Esophagus (tissue), 2 donors: ENCODE measurements around the gene TMX2. TPM values are rescaled to one million over a fixed set of nuclear protein-coding genes. Genes with fewer than 3 reads are reported as not detected.

Experiments used
- H3K27ac ChIP-seq, 2 donors: one replicate each; pipeline ENCODE4 v1.5.1; 2013; ENCODE audit warnings: low read depth in 2 of 2, mild to moderate bottlenecking in 2 of 2, inconsistent platforms in 1 of 2, low read length in 1 of 2, moderate library complexity in 1 of 2
- H3K27me3 ChIP-seq, 2 donors: one replicate each; pipeline ENCODE4 v1.6.1; 2013; ENCODE audit warnings: low read length in 2 of 2, control low read depth in 1 of 2, mild to moderate bottlenecking in 1 of 2; ENCODE audit not compliant: insufficient read depth in 2 of 2, control insufficient read depth in 1 of 2
- H3K36me3 ChIP-seq, 2 donors: one replicate each; pipeline ENCODE4 v1.6.1; 2013; ENCODE audit warnings: low read length in 1 of 2; ENCODE audit not compliant: control insufficient read depth in 2 of 2, insufficient read depth in 2 of 2
- H3K4me1 ChIP-seq, 2 donors: one replicate each; pipeline ENCODE4 v1.6.1; 2013; ENCODE audit warnings: low read length in 1 of 2; ENCODE audit not compliant: control insufficient read depth in 2 of 2, insufficient read depth in 2 of 2
- H3K4me3 ChIP-seq, 2 donors: one replicate each; pipeline ENCODE4 v1.5.1; 2013; ENCODE audit warnings: low read length in 2 of 2, mild to moderate bottlenecking in 2 of 2, low read depth in 1 of 2, moderate library complexity in 1 of 2
- H3K9me3 ChIP-seq, 2 donors: one replicate each; pipeline ENCODE4 v1.6.1; 2013; ENCODE audit warnings: mild to moderate bottlenecking in 2 of 2, low read depth in 1 of 2, low read length in 1 of 2, moderate library complexity in 1 of 2; ENCODE audit not compliant: control insufficient read depth in 2 of 2, insufficient read depth in 1 of 2
- WGBS, 2 donors: extraction: QIAGEN DNeasy Blood & Tissue Kit; methylation state at CpG; one replicate each; pipeline ENCODE4 v1.1.7; 2013; 5-methylcytosine and 5-hydroxymethylcytosine counted together
- polyA plus RNA-seq, 2 donors: library from polyadenylated mRNA; stranded (reverse); fragments of 200-250 nt; gene quantifications; one replicate each; pipeline ENCODE4 v1.2.3, GENCODE V29; 2013
- donor health status: healthy with polysubstance abuse.
- donor health status: Bipolar disorder and iron deficiency.

Gene TMX2
- polyA plus RNA-seq, 2 donors, result 37.1 to 68.9 TPM

- Histone ChIP-seq H3K36me3 (peaks cover 10 to 16% of the 10 kb centered on the region in 2 donors), H3K4me3 (peak within 1 kb of the TSS; percentile 88 to 97), H3K9me3 (no peaks in the 10 kb centered on the region), H3K4me1 (no peaks in the 10 kb centered on the region), H3K27ac (peak within 1 kb of the TSS; percentile 94 to 98), H3K27me3 (no peaks in the 10 kb centered on the region)
- 0 to 1% methylated on average over 68 to 75 of the region's 75 CpGs for WGBS, 2 donors
Measured at GRCh38 chr11:57741132-57742086, 29.0 kb downstream of the TMX2 start, which contains the start of gene SELENOH. Gene SELENOH (plus strand): TSS chr11:57741491. CDS start chr11:57741596, 105 bp downstream.

GRCh38 chr11:57742087-57742452, 29.7 kb downstream of the TMX2 start:
- Histone ChIP-seq H3K9me3 (no peaks in the 10 kb centered on the region), H3K36me3 (peaks cover 10 to 16% of the 10 kb centered on the region in 2 donors), H3K4me3 (peak overlapping the region; percentile 88 to 97), H3K27ac (peak overlapping the region; percentile 94 to 98), H3K27me3 (no peaks in the 10 kb centered on the region), H3K4me1 (no peaks in the 10 kb centered on the region)
- 3 to 5% methylated on average over 10 of the region's 10 CpGs for WGBS, 2 donors

- Histone ChIP-seq H3K27ac (no peak overlapping the region), H3K27me3 (no peaks in the 10 kb centered on the region), H3K36me3 (peaks cover 3 to 7% of the 10 kb centered on the region in 2 donors), H3K4me1 (no peaks in the 10 kb centered on the region), H3K4me3 (no peak overlapping the region), H3K9me3 (no peaks in the 10 kb centered on the region)
- WGBS, 2 donors, result 81 to 92% methylated on average over 2 of the region's 2 CpGs
Measured at GRCh38 chr11:57744357-57744756, 32.0 kb downstream of the TMX2 start.

GRCh38 chr11:57745206-57745605, 32.8 kb downstream of the TMX2 start:
- 83 to 88% methylated on average over 5 of the region's 5 CpGs for WGBS, 2 donors
- no peak overlapping the region for H3K27ac ChIP-seq
- H3K36me3 ChIP-seq, result peaks cover 3 to 7% of the 10 kb centered on the region in 2 donors
- H3K4me1 ChIP-seq, result no peaks in the 10 kb centered on the region
- H3K4me3 ChIP-seq, result no peak overlapping the region
- H3K9me3 ChIP-seq, result no peaks in the 10 kb centered on the region
- no peaks in the 10 kb centered on the region for H3K27me3 ChIP-seq

- H3K36me3 ChIP-seq, result peaks cover 3 to 7% of the 10 kb centered on the region in 2 donors
- H3K27ac ChIP-seq, result no peak overlapping the region
- no peaks in the 10 kb centered on the region for H3K27me3 ChIP-seq
- H3K4me3 ChIP-seq, result no peak overlapping the region
- H3K9me3 ChIP-seq, result no peaks in the 10 kb centered on the region
- WGBS, 2 donors, result 88 to 96% methylated on average over 1 of the region's 1 CpG
- no peaks in the 10 kb centered on the region for H3K4me1 ChIP-seq
Measured at GRCh38 chr11:57746920-57747319, 34.5 kb downstream of the TMX2 start.

- no peaks in the 10 kb centered on the region for H3K27me3 ChIP-seq
- H3K9me3 ChIP-seq, result no peaks in the 10 kb centered on the region
- H3K4me1 ChIP-seq, result no peaks in the 10 kb centered on the region
- H3K4me3 ChIP-seq, result no peak overlapping the region
- H3K36me3 ChIP-seq, result no peaks in the 10 kb centered on the region
- no peak overlapping the region for H3K27ac ChIP-seq
Measured at GRCh38 chr11:57751176-57751575, 38.8 kb downstream of the TMX2 start.

- H3K4me3 ChIP-seq, result no peak within 1 kb of the TSS
- no peaks in the 10 kb centered on the region for H3K36me3 ChIP-seq
- H3K27me3 ChIP-seq, result no peaks in the 10 kb centered on the region
- H3K27ac ChIP-seq, result no peak within 1 kb of the TSS
- no peaks in the 10 kb centered on the region for H3K4me1 ChIP-seq
- H3K9me3 ChIP-seq, result no peaks in the 10 kb centered on the region
- WGBS, 2 donors, result 49 to 57% methylated on average over 10 of the region's 10 CpGs
Measured at GRCh38 chr11:57751676-57752253, 39.4 kb downstream of the TMX2 start, which contains the start of gene BTBD18. Gene BTBD18 (minus strand): TSS chr11:57751819. CDS start chr11:57751188, 631 bp downstream.

DNA sequence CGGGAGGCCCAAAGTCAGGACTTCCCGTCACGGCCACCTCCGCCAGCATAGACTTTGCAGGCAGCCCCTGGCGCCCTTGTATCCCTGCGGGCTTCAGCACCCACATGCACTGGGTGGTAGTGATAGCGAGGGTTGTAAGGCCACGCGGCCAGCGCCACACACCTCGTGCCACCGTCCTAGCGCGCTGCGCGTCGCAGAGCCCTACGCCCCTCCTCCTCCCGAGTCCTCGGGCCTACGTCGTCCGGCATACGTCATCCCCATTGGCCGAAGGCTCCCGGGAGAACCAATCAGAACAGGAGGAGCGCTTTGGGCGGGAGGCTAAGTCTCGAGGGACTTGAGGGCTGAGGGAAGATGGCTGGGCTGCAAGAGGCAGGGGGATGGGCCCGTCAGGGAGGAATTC, 40.6 kb downstream of the TMX2 start:
- no peaks in the 10 kb centered on the region for H3K9me3 ChIP-seq
- no peaks in the 10 kb centered on the region for H3K36me3 ChIP-seq
- no peak overlapping the region for H3K27ac ChIP-seq
- H3K4me3 ChIP-seq, result no peak overlapping the region
- H3K27me3 ChIP-seq, result no peaks in the 10 kb centered on the region
- 97% methylated on average over 30 of the region's 30 CpGs for WGBS, 2 donors
- no peaks in the 10 kb centered on the region for H3K4me1 ChIP-seq

DNA sequence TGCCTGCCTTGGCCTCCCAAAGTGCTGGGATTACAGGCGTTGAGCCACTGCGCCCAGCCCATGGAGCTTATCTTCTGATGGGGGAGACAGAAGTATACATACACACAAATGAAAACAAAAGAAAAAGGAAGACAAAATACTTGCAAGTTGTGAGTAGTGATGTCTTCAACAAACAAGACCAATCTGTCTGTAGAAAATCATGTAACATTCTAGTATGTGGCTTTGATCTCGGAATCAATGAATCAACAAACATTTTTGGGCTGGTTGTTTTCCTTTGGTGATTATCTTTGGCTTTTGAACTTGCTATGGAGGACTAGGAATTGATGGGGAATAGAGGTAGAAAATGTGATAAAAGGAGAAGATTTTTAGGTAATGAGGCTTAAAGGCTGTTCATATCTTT, 45.8 kb downstream of the TMX2 start:
- Histone ChIP-seq H3K9me3 (no peaks in the 10 kb centered on the region), H3K4me1 (no peaks in the 10 kb centered on the region), H3K27ac (no peak overlapping the region), H3K4me3 (no peak overlapping the region), H3K36me3 (no peaks in the 10 kb centered on the region), H3K27me3 (no peaks in the 10 kb centered on the region)
- 85 to 89% methylated on average over 3 of the region's 3 CpGs for WGBS, 2 donors
